Stimulated activated CD8-positive, alpha-beta memory T cell treated with anti-CD3 and anti-CD28 coated beads, Interleukin-12 subunit alpha, Interleukin-12 subunit beta, amount 100 ng/mL, for 4 hours (primary cell): ENCODE data around the gene DNAJA3.

Experiments
- DNase-seq: peaks from one replicate; pipeline ENCODE4 v3.0.0-alpha.2; 2020; ENCODE audit warnings: low read depth

Gene DNAJA3

DNA sequence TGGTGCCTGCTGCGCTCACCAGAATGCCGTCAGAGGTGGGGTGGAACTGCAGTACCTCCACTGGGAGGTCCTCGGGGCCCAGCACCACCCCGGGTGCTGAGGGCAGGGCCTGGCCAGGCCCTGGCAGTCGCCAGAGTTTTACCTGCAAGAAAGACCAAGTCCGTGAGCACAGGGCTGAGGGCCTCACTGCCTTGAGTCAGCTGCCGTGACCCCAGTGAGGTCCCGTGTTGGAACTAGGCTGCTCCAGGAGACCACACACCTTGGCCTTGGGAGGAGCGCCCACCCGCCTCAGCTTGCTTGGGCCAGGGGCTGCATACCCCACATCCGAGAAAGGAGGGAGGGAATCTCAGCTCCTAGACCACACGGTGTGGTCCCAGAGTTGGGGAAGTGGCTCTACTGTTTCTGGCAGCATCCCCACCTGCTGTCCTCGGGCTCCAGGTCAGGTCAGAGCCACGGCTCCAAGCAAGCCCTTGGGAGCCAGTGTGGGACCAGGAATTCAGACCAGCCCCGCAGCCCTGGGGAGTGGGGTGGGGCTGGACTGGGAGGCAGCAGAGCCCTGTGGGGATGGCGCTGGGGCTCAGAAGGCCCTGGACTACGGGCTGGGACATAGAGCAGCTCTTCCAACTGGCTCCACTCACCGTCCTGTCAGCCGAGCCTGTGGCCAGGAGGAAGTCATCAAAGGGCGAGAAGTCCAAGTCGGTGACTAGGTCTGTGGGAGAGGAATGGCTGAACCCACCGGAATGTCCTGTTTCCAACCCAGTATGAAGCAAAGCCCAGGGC is 17.9 kb upstream of the DNAJA3 start:
- DNase-seq, result no peak

GRCh38 chr16:4408323-4408690 is 17.4 kb upstream of the DNAJA3 start:
- DNase-seq, result no peak

GRCh38 chr16:4409081-4409932 is 16.4 kb upstream of the DNAJA3 start:
- DNase-seq, result no peak

DNA sequence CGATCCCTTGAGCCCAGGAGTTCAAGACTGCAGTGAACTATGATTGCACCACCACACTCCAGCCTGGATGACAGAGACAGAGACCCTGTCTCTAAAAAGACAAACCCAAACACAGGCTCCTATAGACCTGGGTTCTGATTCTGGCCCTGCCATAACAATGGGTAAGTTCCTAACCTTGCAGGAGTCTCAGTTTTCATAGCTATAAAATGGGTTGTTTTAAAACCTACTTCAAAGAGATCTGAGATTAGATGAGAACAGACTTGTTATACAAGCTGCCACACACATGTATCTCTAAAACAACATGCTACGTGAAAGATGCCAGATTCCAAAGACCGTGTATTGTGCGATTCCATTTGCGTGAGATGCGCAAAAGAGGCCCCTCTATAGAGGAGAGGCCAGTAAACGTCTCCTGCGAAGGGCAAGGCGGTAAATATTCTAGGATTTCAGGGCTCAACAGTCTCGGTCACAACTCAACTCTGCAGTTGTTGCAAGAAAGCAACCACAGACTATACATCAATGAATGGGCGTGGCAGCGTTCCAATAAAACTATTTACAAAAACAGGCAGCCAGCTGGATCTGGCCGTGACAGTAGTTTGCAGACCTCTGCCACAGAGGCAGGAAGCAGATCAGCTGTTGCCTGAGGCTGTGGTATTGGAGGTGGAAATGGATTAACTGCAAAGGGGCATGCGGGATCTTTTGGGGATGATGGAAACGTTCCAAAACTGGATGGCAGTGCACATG is 15.2 kb upstream of the DNAJA3 start:
- no peak for DNase-seq

DNA sequence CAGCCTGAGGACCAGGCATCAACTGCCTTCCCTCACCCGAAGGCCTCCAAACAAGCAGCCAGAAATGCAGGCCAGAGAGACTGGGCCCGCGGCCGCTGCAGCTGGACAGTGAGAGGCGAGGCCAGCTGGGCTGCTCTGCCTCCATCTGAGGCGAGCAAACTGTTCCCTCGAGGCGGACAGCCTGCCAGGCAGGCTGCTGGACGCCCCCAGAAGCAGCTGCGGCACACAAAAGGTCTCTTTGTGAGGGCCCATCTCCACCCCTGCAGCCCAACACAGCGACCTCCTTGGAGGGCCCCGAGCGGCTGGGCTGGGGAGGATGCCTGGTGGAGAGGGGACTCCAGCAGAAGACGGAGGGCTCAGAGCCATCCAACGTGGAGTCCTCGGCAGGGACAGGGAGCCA is 14.0 kb upstream of the DNAJA3 start:
- DNase-seq, result no peak

- no peak for DNase-seq
Measured at GRCh38 chr16:4412159-4412558, 13.5 kb upstream of the DNAJA3 start.

DNA sequence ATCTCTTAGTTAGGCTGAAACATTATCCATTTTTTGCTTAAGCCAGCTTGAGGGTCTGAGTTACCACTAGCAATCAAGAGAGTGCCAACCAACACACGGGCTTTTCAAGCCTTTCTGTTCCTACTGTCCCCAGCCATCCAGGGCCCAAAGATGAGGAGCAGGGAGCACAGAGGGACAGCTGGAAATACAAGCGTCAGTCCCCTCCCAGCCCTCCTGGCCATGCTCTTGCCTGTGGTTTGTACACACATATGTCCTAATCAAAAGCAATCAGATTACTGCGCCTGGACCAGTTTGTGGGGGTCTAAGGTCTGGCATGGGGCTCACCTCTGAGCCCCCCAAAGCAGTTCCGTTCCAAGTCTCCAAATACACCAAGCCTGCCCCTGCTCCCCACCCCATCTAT is 12.8 kb upstream of the DNAJA3 start:
- DNase-seq, result no peak

- DNase-seq, result peak; percentile 63
Measured at GRCh38 chr16:4414187-4414917, 11.3 kb upstream of the DNAJA3 start.

GRCh38 chr16:4415538-4416199 is 10.0 kb upstream of the DNAJA3 start:
- DNase-seq, result peak; percentile 31

GRCh38 chr16:4416200-4417032 is 9.3 kb upstream of the DNAJA3 start, which contains the start of gene CORO7:
Gene CORO7 (minus strand): TSS chr16:4416596. CDS start chr16:4416518, 78 bp downstream.
- DNase-seq, result peak; percentile 99

GRCh38 chr16:4419402-4419959 is 6.2 kb upstream of the DNAJA3 start:
- DNase-seq, result no peak

GRCh38 chr16:4420505-4421105 is 5.1 kb upstream of the DNAJA3 start:
- no peak for DNase-seq

GRCh38 chr16:4426021-4426684 is 485 bp downstream of the DNAJA3 start:
- DNase-seq, result no peak

DNA sequence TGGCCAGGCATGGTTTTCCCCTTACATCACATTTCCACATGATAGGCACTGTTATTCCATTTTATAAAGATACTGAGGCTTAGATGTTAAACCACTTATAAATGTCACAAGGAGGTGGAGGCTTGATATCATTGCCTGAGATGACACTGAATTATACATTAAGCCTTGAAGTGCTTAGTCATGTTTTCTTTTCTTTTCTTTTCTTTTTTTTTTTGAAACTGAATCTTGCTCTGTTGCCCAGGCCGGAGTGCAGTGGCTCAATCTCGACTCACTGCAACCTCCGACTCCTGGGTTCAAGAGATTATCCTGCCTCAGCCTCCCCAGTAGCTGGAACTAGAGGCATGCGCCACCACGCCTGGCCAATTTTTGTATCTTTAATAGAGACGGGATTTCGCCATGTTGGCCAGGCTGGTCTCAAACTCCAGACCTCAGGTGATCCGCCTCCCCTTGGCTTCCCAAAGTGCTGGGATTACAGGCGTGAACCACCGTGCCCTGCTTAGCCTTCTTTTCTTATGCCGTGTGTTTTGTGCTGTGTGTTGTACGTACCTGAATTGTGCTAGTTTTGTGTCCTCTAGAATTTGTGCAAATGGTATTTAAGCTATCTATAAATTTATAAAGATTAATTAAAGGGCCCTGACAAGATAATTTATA is 1.2 kb downstream of the DNAJA3 start:
- DNase-seq, result no peak

- no peak for DNase-seq
Measured at GRCh38 chr16:4428500-4428899, 2.8 kb downstream of the DNAJA3 start.

- DNase-seq, result no peak
Measured at GRCh38 chr16:4431023-4431422, 5.4 kb downstream of the DNAJA3 start.

DNA sequence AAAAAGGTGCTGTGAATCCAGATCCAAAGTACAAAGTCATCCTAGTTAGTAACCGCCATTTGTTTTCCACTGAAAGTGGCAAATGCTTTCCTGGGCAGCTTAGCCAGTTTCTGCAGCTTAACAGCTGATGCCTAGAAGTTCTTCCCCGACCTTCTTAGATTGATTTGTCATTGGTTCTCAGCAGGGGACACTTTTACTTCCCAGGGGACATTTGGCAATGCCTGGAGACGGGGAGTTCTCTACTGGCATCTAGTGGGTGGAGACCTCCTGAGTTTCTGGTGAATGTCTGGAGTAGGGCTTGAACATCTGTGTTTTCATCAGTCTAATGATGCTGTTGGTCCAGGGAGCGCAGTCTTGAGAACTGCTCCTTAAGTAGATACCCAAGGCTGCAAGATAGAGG is 7.6 kb downstream of the DNAJA3 start:
- DNase-seq, result no peak
